ENCODE data around the gene PNPLA2.

The PNPLA2 gene, protein sequence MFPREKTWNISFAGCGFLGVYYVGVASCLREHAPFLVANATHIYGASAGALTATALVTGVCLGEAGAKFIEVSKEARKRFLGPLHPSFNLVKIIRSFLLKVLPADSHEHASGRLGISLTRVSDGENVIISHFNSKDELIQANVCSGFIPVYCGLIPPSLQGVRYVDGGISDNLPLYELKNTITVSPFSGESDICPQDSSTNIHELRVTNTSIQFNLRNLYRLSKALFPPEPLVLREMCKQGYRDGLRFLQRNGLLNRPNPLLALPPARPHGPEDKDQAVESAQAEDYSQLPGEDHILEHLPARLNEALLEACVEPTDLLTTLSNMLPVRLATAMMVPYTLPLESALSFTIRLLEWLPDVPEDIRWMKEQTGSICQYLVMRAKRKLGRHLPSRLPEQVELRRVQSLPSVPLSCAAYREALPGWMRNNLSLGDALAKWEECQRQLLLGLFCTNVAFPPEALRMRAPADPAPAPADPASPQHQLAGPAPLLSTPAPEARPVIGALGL

DNA sequence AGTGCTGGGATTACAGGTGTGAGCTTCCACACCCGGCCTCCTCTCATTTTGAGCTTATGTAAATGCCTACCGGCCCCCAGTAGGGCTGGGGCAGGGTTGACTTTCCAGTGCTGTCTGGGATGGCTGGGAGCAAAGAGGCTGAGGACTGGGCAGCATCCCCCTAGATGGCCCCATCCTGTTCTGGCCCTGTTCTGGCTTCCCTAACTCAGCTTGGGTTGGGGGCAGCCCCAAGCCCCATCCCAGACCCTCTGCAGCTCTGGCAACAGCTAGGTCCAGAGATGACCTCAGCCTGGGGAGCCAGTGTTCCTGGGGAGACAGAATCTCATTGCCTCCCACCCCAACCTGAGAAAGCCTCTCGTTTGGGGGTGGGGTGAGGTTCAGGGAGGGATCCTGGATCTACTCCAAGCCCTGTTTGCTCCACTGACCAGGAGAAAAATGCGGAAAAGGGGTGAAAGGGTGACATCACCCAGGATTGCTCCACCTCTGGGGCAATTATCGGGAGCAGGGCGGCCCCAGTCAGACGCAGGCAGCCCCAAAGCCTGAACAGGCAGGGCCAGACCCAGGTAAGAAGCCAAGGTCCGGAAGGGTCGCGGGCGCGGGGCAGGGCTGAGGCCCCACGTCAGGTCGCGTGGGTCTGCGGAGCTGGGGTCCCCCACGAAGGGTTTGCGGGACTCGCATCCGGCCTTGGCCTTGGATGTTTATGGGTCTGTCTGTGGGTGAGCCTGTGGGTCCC lies at the start of gene PNPLA2:
Gene PNPLA2, plus strand, starts transcription at position 519 of the 733 bp plus-strand sequence. CDS start 805 bp downstream, outside the sequence.
- no peak for DNase-seq

DNA sequence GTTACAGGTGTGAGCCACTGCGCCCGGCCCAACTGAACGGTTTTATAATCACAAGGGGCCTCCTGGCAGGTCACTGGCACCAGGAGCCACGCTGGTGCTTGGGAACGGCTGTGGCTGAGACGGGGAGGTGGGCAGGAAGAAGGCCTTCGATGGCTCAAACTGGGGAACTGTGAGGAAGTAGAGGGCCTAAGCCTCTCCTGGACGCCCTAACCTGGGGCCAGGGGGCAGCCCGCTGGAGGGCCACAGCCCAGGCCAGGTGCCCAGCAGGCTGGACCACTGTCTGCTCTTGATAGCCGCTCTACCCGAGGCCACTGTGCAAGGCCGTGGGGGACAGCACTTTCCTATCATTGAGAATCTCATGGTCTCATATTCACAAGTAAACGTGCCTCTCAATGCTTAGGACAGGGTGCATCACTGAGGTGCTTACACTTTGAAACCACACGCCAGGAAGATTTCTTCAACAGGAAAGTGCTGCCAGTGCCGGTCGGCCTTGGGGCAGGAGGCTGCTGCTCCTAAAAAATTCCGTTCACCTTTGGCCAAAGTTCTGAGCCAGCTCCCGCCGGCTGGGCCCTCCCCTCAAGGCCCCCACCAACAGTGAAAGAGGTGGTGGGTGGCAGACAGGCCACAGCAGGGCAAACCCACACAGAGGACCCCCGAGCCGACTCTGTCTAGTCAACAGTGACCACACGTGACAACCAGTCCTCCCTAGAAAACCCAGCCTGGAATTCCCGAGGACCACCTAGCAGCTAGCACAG lies 48.6 kb upstream of the PNPLA2 start:
- no peak for DNase-seq

DNA sequence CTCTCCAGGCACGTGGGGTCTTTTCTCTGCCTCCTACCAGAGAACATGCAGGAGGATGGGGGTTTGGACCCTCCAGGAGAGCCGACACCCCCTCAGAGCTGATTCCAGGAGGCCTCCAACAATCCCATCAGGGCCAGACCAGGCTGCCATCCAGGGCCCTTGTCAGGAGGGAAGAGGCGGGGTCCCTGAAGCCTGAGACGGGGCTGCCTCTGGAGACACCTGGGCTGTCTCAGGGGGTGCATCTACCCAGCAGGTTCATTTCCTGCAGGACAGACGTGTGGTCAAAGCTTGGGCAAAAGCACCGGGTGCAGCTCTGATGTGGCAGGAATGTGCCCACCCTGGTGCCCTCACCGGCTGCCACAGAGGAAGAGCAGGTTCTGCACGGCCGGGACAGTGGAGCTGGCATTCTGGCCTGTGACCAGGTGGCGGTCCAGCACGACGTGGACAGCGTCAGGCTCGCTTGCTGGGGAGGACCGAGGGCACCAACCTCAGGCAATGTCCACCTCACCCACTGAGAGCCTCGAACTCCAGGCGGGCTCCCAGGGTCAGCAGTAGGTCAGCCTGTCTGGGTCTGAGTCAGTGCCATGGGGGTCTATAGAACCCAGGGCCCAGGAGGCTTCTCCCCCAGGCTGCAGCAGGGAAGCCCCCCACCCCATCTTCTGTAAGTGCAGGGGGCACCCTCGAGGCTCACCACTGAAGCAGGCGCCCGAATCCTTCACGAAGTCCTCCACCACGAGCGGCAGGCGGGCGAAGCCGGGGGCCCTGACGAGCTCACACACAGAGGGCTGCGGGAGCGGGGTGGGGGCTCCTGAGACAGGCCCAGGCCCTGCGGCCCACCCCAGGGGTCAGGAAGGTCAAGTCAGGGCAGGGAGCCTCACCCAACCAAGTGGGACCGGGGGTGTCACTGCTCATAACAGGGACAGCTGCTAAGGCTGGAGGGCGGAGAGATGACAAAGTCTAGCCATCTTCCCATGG lies 47.8 kb upstream of the PNPLA2 start:
- no peak for DNase-seq

DNA sequence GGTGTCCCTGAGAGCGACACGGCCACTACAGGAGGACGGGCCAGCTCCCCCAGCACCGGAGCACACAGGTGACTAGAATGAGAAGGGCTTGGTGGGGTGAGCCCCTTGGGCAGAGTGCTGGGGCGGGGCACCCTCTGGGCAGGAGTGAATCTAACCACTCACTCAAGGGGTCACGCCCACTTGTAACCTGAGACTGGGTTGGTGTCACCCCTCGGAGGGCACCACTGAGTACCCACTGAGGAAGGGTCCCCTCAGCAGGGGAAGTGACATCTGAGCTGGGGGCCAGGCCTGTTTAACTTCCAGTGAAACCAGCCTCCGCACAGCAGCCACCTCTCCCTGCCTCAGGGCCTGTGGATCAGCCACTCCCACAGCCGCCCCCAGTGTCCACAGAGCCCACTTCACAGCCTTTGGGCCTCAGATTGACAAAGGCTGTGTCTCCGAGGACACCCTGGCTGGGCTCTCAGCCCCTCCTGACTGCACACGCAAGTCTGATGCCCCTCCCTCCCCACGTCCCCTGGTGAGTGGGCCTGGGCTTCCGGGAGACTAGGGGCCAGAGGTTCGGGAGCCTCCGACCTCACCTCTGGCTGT lies 47.0 kb upstream of the PNPLA2 start:
- no peak for DNase-seq

DNA sequence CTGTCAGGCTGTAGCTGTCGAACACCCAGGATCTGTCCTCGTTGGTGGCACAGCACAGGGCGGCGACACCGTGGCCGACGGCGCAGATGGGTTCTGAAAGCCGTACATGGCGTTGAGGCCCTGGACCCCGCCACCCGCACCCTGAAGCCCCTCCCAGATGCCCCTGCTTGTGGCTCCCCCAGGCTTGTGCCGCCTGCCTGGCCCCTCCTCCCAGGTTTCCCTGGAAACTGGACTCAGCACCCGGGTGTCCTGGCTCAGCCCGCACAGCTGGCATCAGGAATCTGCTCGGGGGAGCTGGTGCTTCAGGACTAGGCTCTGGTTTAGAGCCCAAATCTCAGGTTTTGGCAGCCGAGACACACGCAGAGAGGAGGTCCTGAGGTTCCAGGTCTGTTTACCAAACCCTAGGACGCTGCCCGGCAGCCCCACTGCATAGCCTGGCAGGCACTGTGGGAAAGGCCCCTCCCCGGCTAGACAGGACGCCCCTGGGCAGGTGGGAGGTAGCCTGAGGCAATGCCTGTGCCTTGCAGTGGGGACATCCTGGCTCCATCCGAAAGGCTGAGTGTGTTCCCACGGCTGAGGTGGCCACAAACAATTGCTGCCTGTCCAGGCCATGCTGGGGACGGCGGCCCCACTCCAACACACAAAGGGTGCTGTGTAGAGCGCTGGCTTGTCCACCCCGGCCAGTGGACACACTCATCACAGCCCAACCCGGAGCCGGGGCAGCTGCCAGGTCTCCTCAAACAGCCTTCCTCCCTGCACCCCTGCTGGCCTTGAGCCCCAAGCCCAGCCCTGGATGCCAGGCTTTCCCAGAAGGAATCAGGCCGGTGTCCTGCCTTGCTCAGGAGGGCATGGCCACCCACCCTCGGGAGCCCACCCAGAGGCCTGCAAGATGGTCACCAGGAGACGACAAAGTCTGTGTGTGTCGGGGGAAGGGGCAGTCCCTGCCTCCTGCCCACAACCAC lies 46.0 kb upstream of the PNPLA2 start:
- DNase-seq = no peak

DNA sequence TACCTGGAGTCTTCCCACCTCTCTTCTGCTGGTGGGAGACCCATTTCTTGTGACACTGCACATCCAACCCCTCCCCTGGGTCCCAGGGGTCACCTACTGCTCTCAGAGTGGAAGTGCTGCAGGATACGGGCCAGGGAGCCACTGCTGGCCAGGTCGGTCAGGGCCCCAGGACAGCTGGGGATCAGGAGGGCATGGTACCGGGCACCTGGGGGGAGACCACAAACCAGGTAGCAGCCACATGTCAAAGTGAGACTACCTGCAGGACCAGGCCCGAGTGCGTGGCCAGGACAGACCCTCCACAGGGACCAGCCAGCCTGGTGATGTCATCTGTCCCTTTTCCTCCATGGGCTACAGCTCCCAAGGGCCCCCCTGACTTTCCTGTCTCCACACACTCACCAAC lies 45.3 kb upstream of the PNPLA2 start:
- DNase-seq = no peak

DNA sequence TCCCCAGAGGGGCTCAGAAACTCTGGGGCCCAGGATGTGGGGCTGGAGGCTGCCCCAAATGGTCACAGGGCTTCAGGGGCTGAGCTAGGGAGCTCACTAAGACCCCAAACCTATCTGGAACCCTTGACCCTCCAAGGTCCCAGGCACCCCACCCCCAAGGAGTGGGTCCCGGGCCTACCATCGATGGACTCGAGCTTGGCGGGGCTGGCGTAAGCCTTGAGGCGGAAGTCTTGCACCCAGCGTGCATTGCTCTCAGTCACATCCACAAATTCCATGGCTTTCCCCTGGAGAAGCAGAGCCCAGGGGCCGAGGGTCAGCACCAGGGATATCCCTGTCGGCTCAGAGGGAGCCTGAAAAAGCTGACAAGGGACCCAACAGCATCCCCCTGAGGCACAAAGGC lies 44.9 kb upstream of the PNPLA2 start:
- no peak for DNase-seq

DNA sequence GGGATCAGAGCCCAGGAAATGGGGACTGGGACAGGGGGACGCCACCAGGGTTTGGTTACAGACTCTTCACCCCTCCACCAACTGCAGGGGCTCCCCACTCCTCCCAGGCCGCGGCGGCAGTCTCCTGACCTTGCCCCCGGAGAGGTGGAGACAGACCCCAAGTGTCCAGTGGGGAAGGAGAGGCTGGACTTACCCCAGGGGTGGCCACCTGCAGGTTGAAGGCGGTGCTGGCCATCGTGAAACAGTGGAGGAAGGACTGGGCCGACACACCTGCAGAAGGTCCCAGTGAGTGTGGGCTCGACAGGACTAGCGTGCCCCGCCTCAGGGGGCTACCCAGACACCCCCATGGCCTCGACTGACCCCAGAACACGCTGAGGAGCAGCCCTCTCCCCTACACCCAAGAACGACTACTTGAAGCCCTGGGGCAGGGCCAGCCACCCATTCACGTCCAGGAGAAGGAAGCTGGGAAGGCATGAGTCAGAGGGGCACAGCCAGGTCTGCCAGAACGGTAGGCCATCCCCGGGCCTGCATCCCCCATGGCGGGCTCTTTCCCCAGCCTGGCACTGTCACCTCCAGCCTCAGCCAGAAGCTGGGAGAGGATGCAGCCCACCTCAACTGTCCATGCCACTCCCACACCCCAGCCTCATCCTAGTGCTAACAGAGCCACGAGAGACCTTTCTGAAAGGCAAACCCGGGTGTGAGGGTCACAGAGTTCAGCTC lies 43.7 kb upstream of the PNPLA2 start:
- no peak for DNase-seq

DNA sequence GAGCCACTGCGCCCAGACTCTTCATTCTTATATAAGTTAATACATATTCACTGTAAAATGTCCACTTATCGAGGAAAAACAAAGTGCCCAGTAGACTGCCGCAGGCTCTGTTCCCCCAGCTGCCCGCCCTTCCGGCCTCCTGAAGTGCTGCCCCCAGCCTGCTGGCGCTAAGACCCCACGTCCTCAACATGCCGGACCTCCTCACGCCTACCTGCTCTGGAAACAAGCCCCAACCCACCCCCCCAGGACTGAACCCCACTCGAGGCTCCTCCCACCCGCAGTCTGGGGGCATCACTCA lies 42.5 kb upstream of the PNPLA2 start:
- no peak for DNase-seq

DNA sequence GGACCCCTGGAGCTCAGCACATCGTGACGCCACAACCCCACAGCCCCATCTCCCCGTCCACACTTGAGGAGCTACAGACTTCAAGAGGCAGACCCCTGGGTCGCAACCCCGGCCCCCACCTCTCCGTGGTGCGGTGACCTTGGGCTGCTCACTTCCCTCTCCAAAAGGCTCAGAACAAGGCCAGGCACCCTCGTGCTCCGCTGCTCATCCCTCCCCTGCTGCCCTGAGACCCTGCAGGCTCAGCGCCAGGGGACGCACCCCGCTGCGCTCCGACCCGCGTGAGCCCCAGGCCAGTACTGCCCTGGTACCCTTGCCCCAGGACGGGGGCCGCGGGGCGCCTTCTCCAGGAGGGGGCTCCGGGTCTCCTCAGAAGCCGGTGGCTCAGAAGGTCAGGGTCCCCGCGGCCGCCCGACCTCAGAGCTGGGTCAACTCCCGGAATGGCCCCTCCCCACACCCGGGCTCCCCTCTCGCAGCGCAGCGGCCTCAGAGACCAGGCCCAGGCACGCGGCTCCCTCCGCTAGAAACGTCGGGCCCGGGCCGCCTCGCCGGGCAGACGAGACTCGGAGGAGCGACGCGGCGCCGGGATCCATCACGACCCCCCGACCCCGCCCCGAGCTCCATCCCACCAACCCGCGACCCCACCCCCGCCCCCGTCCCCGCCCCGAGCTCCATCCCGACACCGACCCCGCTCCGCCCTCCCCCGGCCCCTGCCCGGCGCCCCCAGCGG lies 42.0 kb upstream of the PNPLA2 start:
- DNase-seq = no peak

DNA sequence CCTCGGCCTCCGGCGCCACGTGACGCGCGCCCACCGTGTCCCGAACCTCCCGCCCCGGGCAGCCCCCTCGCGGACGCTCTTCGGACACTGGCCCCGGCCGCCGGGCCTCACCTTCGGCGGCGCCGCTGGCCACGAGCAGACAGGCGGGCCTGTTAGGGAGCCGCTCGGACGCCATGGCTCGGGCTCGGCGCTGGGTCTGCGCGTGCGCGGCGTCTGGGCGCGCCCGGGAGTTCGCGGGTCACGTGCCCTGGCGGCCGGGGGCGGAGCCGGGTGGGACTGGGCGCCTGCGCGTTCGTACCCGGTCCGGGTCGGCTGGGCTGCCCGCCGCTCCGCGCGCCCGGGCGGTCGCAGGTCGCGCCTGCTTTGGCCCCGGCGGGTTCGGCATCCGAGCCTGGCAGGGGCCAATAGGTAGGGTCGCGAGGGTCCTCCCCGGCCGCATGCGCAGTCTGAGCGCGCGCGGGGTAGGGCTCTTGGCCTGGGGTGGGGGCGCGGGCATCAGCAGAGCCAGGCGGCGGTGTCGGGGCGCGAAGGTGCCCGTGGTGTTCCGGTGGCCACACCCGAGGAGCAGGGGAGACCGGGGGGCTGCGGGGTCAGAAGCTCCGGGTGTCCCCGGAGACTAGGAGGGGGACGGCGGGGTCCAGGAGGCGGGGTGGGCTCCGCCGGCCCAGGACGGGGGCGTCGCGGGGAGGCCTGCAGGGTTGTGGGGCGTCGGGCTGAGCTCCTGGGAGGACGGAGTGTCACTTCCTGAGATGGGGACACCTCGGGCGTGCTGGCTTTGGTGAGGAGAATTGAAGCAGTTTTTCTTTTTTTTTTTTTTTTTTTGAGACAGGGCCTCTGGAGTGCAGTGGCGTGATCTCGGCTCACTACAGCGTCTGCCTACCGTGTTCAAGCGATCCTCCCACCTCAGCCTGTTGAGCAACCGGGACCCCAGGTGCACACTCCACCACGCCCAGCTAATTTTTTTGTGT lies 41.1 kb upstream of the PNPLA2 start, which contains the start of gene GATD1:
Gene GATD1, minus strand, starts transcription at position 200 of the 968 bp plus-strand sequence. Its CDS starts 25 bp downstream, at position 175.
- DNase-seq = peak; percentile 66

DNA sequence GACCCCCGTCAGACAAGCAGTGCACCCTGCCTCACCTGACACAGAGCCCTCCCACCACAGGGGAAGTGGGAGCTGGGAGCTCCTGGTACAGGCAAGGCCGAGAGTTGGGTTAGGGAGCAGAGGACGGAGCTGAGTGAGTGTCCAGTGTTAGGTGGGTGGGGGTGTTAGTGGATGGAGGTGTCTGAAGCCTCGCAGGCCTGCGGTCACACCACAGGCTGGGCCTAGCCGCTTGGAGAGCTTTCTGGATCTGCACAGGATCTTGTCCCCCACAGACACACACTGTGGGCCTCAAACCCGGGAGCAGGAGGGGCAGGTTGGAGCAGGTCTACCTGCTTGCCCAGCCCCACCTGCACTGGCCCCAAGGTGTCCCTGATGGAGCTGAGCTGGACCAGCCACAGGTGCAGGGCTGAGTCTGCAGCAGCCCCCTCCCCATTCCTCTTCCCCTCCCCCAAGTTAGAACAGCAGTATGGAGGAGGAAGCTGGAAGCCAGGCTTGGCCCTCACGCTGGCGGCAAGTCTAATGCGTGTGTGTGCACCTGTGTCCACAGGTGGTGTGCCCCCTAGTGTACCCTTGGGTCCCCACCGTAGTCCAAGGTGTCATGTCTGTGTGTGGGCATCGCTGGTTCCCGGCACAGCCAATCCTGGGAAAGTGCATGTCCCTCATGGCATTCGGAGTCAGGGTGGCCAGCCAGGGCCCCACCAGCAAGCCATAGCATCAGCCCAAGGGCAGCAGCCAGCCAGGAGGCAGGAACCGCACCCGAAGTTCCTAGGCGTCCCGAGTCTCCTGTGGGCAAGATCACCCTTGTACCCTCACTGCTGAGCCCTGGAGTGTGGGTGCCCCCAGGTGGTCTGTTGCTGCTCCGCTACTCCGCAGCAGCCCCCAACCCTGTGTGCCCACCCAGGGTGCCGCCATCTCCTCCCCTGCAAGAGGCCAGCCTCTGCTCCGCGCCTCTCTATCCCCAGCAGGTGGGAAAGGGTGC lies 39.4 kb upstream of the PNPLA2 start:
- DNase-seq = no peak

DNA sequence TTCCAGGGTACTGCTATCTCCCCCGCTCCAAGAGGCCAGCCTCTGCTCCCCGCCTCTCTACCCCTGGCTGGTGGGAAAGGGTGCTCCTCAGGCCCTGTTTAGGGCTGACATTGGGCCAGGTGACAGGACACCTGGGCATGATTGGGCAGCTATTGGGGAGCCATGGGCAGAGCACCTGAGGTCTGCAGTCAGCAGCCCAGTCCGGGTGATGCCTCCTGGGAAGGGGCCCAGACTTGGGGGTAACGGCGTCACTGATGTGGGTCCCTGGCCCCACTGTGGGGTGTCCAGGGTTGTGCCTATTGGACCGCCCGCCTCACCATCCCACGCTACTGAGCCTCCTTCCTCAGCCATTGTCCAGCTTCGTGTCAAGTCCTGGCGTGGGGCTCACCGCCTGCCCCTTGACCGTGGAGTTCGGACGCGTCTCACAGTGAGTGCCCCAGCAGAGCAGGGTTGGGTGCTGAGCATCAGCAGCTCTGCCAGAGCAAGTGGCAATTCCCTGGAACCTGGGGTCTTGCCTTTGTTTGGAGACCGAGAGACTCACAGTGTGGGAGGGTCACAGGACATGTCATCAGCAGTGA lies 38.7 kb upstream of the PNPLA2 start:
- DNase-seq = no peak

DNA sequence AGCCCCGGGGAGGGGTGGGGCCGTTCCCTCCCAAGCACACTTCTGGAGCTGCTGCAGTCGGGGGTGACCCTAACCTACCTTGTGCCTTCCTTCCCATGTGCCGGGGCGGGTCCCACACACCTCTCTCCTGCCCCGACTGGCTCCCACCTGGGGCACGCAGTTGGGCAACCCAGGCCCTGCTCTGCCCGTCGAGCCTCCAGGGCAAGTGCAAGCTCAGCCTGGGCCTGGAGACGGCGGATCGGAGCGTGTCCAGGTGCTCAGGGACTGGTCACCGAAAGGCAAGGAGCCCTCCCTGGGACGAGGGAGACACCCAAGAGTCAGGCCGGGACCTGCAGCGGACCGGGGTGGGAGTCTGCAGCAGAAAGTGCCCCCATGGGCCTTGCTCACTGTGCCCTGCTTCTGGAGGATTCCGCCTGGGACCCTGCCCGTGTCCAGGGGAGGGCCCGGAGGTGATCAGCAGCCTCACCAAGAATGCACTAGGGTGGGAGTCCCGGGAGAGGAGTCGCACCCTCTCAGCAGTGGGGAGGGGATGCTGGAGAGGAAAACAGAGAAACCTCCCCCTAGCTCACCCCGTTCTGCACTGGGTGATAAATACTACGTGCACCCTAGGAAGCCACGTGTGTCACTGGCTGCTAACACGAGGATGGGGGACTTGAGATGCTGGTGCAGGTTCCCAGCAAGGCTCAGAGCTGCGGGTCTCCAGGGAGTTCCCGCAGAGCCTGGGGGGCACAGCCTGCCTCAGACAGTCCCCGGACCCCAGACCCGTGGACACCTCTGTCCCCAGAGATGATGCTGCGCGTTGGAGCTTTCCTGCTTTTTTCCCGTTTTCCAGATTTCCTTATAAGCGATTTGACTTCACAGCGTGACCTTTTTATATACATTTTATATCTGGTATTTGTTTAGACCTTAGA lies 36.2 kb upstream of the PNPLA2 start:
- DNase-seq = no peak

DNA sequence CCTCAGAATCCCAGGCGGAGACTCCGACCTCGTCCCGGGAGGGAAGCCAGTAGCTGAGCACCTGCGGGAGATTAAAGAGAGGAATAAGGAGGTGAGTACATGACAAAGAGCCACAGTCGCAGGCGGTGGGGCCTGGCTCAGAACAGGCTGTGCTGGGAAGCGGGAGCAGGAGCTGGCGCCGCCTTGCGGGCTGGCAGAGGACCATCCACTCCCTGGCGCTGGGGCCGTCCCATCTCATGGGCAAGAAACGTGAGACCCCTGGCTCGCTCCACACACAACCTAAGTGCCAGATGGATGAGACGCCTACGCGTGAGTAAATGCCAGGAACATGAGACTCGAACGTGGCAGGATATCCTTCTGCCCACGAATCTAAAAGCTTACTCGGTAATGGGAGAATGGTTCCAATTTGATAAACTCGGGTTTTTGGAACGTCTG lies 35.1 kb upstream of the PNPLA2 start:
- DNase-seq = peak; percentile 91

Measured in NCI-H2171 treated with DMSO at 0.1 percent for 48 hours (cell line).